Measurements from ENCODE around the gene ADA. TPM values are rescaled to one million over a fixed set of nuclear protein-coding genes. Genes with fewer than 3 reads are reported as not detected.

The ADA gene
- polyA plus RNA-seq, 1 donor from 2014 or later: 0.56 TPM

GRCh38 chr20:44690781-44691423 lies 39.4 kb upstream of the ADA start:
- H2AFZ ChIP-seq (ENCODE audit: low read depth, low read length): no peak overlapping the region
- H3K27ac ChIP-seq (ENCODE audit: low read length): no peak overlapping the region
- H4K20me1 ChIP-seq (ENCODE audit: insufficient read depth): no peaks in the 10 kb centered on the region
- H3K9ac ChIP-seq (ENCODE audit: low read length): no peak overlapping the region
- H3K36me3 ChIP-seq (ENCODE audit: insufficient read depth, low read length): no peaks in the 10 kb centered on the region
- H3K9me3 ChIP-seq (ENCODE audit: low read length): no peaks in the 10 kb centered on the region
- no peaks in the 10 kb centered on the region for H3K9me2 ChIP-seq (ENCODE audit: insufficient read depth, low read length)
- H3K4me2 ChIP-seq (ENCODE audit: low read length): no peak overlapping the region
- no peak overlapping the region for H3K4me3 ChIP-seq (ENCODE audit: low read length)
- TF ChIP-seq REST (IDR thresholded peaks at IDR 0.05; ENCODE audit: borderline replicate concordance): no peak
- no peak for TF ChIP-seq EP300 (conservative IDR thresholded peaks at IDR 0.05; ENCODE audit: poor library complexity, severe bottlenecking)
- no peak for TF ChIP-seq CTCF (IDR thresholded peaks at IDR 0.05; ENCODE audit: poor library complexity, severe bottlenecking)
- no peak for TF ChIP-seq POLR2AphosphoS5 (IDR thresholded peaks at IDR 0.05)
- no peaks in the 10 kb centered on the region for H3K27me3 ChIP-seq (ENCODE audit: insufficient read depth, low read depth, low read length)
- H3K79me2 ChIP-seq (replicated peaks; ENCODE audit: insufficient read depth, low read length): no peaks in the 10 kb centered on the region
- H3F3A ChIP-seq (ENCODE audit: insufficient read depth, low read length, poor library complexity, severe bottlenecking): no peaks in the 10 kb centered on the region

GRCh38 chr20:44689809-44690208 lies 38.3 kb upstream of the ADA start:
- no peaks in the 10 kb centered on the region for H3K79me2 ChIP-seq (replicated peaks; ENCODE audit: insufficient read depth, low read length)
- no peak overlapping the region for H3K4me2 ChIP-seq (ENCODE audit: low read length)
- no peaks in the 10 kb centered on the region for H3K9me2 ChIP-seq (ENCODE audit: insufficient read depth, low read length)
- H3K4me3 ChIP-seq (ENCODE audit: low read length): no peak overlapping the region
- H3K9ac ChIP-seq (ENCODE audit: low read length): no peak overlapping the region
- H2AFZ ChIP-seq (ENCODE audit: low read depth, low read length): no peak overlapping the region
- no peak for TF ChIP-seq RAD21 (conservative IDR thresholded peaks at IDR 0.05)
- no peak for TF ChIP-seq SMC3 (conservative IDR thresholded peaks at IDR 0.05; ENCODE audit: poor library complexity)
- no peak for TF ChIP-seq EP300 (conservative IDR thresholded peaks at IDR 0.05; ENCODE audit: poor library complexity, severe bottlenecking)
- no peak for TF ChIP-seq MXI1 (conservative IDR thresholded peaks at IDR 0.05; ENCODE audit: poor library complexity, severe bottlenecking)
- no peak for TF ChIP-seq POLR2AphosphoS5 (IDR thresholded peaks at IDR 0.05)
- no peak for TF ChIP-seq TAF1 (IDR thresholded peaks at IDR 0.05; ENCODE audit: low read depth)
- no peak for TF ChIP-seq REST (IDR thresholded peaks at IDR 0.05; ENCODE audit: borderline replicate concordance)
- no peak for TF ChIP-seq EZH2 (IDR thresholded peaks at IDR 0.05; ENCODE audit: borderline replicate concordance, insufficient read depth, low read length, poor library complexity, severe bottlenecking)
- no peak for TF ChIP-seq CTCF (IDR thresholded peaks at IDR 0.05; ENCODE audit: poor library complexity, severe bottlenecking)
- H3F3A ChIP-seq (ENCODE audit: insufficient read depth, low read length, poor library complexity, severe bottlenecking): no peaks in the 10 kb centered on the region
- no peaks in the 10 kb centered on the region for H3K9me3 ChIP-seq (ENCODE audit: low read length)
- no peaks in the 10 kb centered on the region for H3K27me3 ChIP-seq (ENCODE audit: insufficient read depth, low read depth, low read length)
- no peak overlapping the region for H3K27ac ChIP-seq (ENCODE audit: low read length)
- H3K36me3 ChIP-seq (ENCODE audit: insufficient read depth, low read length): no peaks in the 10 kb centered on the region
- no peaks in the 10 kb centered on the region for H4K20me1 ChIP-seq (ENCODE audit: insufficient read depth)

All from neural cell (in vitro differentiated cells).